ENCODE measurements around the gene THAP4.

- TF ChIP-seq, protein P1, sequence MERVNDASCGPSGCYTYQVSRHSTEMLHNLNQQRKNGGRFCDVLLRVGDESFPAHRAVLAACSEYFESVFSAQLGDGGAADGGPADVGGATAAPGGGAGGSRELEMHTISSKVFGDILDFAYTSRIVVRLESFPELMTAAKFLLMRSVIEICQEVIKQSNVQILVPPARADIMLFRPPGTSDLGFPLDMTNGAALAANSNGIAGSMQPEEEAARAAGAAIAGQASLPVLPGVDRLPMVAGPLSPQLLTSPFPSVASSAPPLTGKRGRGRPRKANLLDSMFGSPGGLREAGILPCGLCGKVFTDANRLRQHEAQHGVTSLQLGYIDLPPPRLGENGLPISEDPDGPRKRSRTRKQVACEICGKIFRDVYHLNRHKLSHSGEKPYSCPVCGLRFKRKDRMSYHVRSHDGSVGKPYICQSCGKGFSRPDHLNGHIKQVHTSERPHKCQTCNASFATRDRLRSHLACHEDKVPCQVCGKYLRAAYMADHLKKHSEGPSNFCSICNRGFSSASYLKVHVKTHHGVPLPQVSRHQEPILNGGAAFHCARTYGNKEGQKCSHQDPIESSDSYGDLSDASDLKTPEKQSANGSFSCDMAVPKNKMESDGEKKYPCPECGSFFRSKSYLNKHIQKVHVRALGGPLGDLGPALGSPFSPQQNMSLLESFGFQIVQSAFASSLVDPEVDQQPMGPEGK (CRISPR knock-in tag; IDR thresholded peaks at IDR 0.05; ENCODE audit: borderline replicate concordance), result no peak
- TF ChIP-seq, protein P2, sequence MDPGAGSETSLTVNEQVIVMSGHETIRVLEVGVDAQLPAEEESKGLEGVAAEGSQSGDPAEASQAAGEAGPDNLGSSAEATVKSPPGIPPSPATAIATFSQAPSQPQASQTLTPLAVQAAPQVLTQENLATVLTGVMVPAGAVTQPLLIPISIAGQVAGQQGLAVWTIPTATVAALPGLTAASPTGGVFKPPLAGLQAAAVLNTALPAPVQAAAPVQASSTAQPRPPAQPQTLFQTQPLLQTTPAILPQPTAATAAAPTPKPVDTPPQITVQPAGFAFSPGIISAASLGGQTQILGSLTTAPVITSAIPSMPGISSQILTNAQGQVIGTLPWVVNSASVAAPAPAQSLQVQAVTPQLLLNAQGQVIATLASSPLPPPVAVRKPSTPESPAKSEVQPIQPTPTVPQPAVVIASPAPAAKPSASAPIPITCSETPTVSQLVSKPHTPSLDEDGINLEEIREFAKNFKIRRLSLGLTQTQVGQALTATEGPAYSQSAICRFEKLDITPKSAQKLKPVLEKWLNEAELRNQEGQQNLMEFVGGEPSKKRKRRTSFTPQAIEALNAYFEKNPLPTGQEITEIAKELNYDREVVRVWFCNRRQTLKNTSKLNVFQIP (CRISPR knock-in tag; IDR thresholded peaks at IDR 0.05; ENCODE audit: borderline replicate concordance, low read depth), result no peak
- TF ChIP-seq ZFP3 (CRISPR knock-in tag; IDR thresholded peaks at IDR 0.05), result no peak
- no peak for TF ChIP-seq ISL1 (CRISPR knock-in tag; IDR thresholded peaks at IDR 0.05)
- TF ChIP-seq RARB (CRISPR knock-in tag; IDR thresholded peaks at IDR 0.05), result no peak
- TF ChIP-seq OSR1 (CRISPR knock-in tag; IDR thresholded peaks at IDR 0.05), result no peak
- TF ChIP-seq GLIS3 (CRISPR knock-in tag; IDR thresholded peaks at IDR 0.05), result no peak
- TF ChIP-seq ZNF70 (CRISPR knock-in tag; IDR thresholded peaks at IDR 0.05), result no peak
- TF ChIP-seq ZNF565 (CRISPR knock-in tag; conservative IDR thresholded peaks at IDR 0.05; ENCODE audit: low read depth), result no peak
- no peak for TF ChIP-seq SNAI2 (CRISPR knock-in tag; IDR thresholded peaks at IDR 0.05)
- TF ChIP-seq ZC3H10 (CRISPR knock-in tag; IDR thresholded peaks at IDR 0.05), result no peak
- no peak for TF ChIP-seq ESRRG (CRISPR knock-in tag; IDR thresholded peaks at IDR 0.05)
These were observed 1.1 kb upstream of the THAP4 start for GRCh38 chr2:241637795-241638660.
